ENCODE measurements around the gene FOXP1. TPM values are rescaled to one million over a fixed set of nuclear protein-coding genes. Genes with fewer than 3 reads are reported as not detected.

The FOXP1 gene
- total and polyA plus RNA-seq, 8 donors = 95.1 to 143 (median 123) TPM

GRCh38 chr3:71484047-71484446 lies 99.5 kb downstream of the FOXP1 start:
- no peak for TF ChIP-seq CTCF (IDR thresholded peaks at IDR 0.05)
- intact Hi-C loops (cut with DNase I) = no loop called here
- Histone ChIP-seq H3K9me3 (no peaks in the 10 kb centered on the region), H3K36me3 (no peaks in the 10 kb centered on the region), H3K27me3 (no peaks in the 10 kb centered on the region), H3K4me3 (no peak overlapping the region), H3K27ac (no peak overlapping the region), H3K4me1 (peaks cover 0 to 24% of the 10 kb centered on the region in 2 donors)
- DNase-seq = no peak
- ATAC-seq = no peak

GRCh38 chr3:71482771-71483170 lies 100.8 kb downstream of the FOXP1 start:
- ATAC-seq = no peak
- no peak overlapping the region for H3K4me3 ChIP-seq
- H3K36me3 ChIP-seq = no peaks in the 10 kb centered on the region
- H3K4me1 ChIP-seq = peaks cover 0 to 23% of the 10 kb centered on the region in 2 donors
- intact Hi-C loops (cut with DNase I) = no loop called here
- H3K27ac ChIP-seq = no peak overlapping the region
- DNase-seq = no peak
- no peaks in the 10 kb centered on the region for H3K9me3 ChIP-seq
- TF ChIP-seq CTCF (IDR thresholded peaks at IDR 0.05) = no peak
- H3K27me3 ChIP-seq = no peaks in the 10 kb centered on the region

- H3K4me3 ChIP-seq = no peak overlapping the region
- ATAC-seq (no peak), DNase-seq (no peak)
- no peaks in the 10 kb centered on the region for H3K4me1 ChIP-seq
- no peaks in the 10 kb centered on the region for H3K36me3 ChIP-seq
- TF ChIP-seq CTCF (IDR thresholded peaks at IDR 0.05) = no peak
- H3K9me3 ChIP-seq = peaks cover 0 to 5% of the 10 kb centered on the region in 2 donors
- H3K27ac ChIP-seq = no peak overlapping the region
- no peaks in the 10 kb centered on the region for H3K27me3 ChIP-seq
- intact Hi-C loops (cut with DNase I) = no loop called here
Observed at GRCh38 chr3:71478568-71478967, 105.0 kb downstream of the FOXP1 start.

- H3K36me3 ChIP-seq = no peaks in the 10 kb centered on the region
Observed at GRCh38 chr3:71476950-71477349, 106.6 kb downstream of the FOXP1 start.

GRCh38 chr3:71469138-71469435 lies 114.4 kb downstream of the FOXP1 start:
- H3K4me3 ChIP-seq = no peak overlapping the region
- H3K36me3 ChIP-seq = no peaks in the 10 kb centered on the region
- ATAC-seq (no peak), DNase-seq (no peak)
- H3K9me3 ChIP-seq = peaks cover 0 to 8% of the 10 kb centered on the region in 2 donors
- intact Hi-C loops (cut with DNase I) = no loop called here
- TF ChIP-seq CTCF (IDR thresholded peaks at IDR 0.05) = no peak
- H3K27ac ChIP-seq = no peak overlapping the region
- H3K27me3 ChIP-seq = no peaks in the 10 kb centered on the region
- peaks cover 0 to 13% of the 10 kb centered on the region in 2 donors for H3K4me1 ChIP-seq

More at GRCh38 chr3:71476950-71477349, 106.6 kb downstream of the FOXP1 start:
- no peak for ATAC-seq
- Histone ChIP-seq H3K27ac (no peak overlapping the region), H3K4me1 (no peaks in the 10 kb centered on the region), H3K27me3 (no peaks in the 10 kb centered on the region), H3K9me3 (peaks cover 0 to 8% of the 10 kb centered on the region in 2 donors), H3K4me3 (no peak overlapping the region)
- TF ChIP-seq CTCF (IDR thresholded peaks at IDR 0.05) = no peak
- intact Hi-C loops (cut with DNase I) = no loop called here
- no peak for DNase-seq
